NB4 (cell line): ENCODE results near the gene MLXIP.

Source experiments
- DNase-seq: peaks from one replicate; pipeline ENCODE4 v3.0.0; 2010; ENCODE audit warnings: low read depth
- H3K4me3 ChIP-seq: one replicate; pipeline ENCODE4 v1.5.1; 2011; ENCODE audit warnings: mild to moderate bottlenecking, low read depth, low read length, moderate library complexity
- MYC ChIP-seq: IDR thresholded peaks from 2 replicates; pipeline ENCODE4 v1.6.1; 2011; ENCODE audit warnings: low read depth, low read length
- POLR2A ChIP-seq: IDR thresholded peaks from 2 replicates; pipeline ENCODE4 v1.6.1; 2011; ENCODE audit warnings: mild to moderate bottlenecking; ENCODE audit not compliant: insufficient read length; ENCODE audit errors: extremely low read depth
- TF ChIP-seq, protein P1 (sequence below): IDR thresholded peaks from one replicate; pipeline ENCODE4 v1.5.1; 2012; ENCODE audit warnings: low read depth, low read length
- TF ChIP-seq, protein P2 (sequence below): IDR thresholded peaks from 2 replicates; pipeline ENCODE4 v1.6.1; 2011; ENCODE audit warnings: low read depth, low read length

The MLXIP gene

DNA sequence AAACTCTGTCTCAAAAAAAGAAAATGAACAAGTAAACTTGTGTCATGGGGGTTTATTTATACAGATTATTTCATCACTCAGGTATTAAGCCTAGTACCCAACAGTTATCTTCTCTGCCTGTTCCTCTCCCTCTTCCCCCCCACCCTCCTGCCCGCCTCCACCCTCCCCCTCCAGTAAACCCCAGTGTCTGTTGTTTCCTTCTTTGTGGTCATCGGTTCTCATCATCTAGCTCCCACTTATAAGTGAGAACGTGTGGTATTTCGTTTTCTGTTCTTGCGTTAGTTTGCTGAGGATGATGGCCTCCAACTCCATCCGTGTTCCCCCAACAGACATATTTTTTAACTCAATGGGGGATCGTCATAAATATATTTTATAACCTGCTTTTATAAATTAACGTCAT, 83.1 kb downstream of the MLXIP start:
- TF ChIP-seq POLR2A (no peak), MYC (no peak)
- TF ChIP-seq, protein P1, sequence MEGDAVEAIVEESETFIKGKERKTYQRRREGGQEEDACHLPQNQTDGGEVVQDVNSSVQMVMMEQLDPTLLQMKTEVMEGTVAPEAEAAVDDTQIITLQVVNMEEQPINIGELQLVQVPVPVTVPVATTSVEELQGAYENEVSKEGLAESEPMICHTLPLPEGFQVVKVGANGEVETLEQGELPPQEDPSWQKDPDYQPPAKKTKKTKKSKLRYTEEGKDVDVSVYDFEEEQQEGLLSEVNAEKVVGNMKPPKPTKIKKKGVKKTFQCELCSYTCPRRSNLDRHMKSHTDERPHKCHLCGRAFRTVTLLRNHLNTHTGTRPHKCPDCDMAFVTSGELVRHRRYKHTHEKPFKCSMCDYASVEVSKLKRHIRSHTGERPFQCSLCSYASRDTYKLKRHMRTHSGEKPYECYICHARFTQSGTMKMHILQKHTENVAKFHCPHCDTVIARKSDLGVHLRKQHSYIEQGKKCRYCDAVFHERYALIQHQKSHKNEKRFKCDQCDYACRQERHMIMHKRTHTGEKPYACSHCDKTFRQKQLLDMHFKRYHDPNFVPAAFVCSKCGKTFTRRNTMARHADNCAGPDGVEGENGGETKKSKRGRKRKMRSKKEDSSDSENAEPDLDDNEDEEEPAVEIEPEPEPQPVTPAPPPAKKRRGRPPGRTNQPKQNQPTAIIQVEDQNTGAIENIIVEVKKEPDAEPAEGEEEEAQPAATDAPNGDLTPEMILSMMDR: no peak
- TF ChIP-seq, protein P2, sequence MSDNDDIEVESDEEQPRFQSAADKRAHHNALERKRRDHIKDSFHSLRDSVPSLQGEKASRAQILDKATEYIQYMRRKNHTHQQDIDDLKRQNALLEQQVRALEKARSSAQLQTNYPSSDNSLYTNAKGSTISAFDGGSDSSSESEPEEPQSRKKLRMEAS: no peak
- no peak overlapping the region for H3K4me3 ChIP-seq
- no peak for DNase-seq

DNA sequence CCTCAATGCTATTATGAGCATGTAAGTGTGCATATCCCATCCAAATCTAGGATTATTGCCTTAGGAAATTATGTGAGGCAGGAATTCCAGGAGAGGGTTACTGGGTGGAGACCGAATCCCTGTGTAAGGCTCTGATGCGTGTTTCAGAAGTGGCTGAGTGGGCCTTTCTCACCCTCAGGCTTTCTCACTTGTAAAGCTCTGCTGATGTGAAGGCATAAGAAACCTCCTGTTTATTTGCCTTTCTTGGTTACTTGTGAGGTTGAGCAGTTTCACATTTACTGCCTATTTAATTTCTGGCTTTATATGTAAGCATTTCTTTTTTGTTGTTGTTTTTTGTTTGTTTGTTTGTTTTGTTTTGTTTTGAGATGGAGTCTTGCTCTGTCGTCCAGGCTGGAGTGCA, 84.4 kb downstream of the MLXIP start:
- no peak overlapping the region for H3K4me3 ChIP-seq
- no peak for DNase-seq
- TF ChIP-seq, protein P2: no peak
- TF ChIP-seq, protein P1: no peak
- TF ChIP-seq POLR2A (no peak), MYC (no peak)

DNA sequence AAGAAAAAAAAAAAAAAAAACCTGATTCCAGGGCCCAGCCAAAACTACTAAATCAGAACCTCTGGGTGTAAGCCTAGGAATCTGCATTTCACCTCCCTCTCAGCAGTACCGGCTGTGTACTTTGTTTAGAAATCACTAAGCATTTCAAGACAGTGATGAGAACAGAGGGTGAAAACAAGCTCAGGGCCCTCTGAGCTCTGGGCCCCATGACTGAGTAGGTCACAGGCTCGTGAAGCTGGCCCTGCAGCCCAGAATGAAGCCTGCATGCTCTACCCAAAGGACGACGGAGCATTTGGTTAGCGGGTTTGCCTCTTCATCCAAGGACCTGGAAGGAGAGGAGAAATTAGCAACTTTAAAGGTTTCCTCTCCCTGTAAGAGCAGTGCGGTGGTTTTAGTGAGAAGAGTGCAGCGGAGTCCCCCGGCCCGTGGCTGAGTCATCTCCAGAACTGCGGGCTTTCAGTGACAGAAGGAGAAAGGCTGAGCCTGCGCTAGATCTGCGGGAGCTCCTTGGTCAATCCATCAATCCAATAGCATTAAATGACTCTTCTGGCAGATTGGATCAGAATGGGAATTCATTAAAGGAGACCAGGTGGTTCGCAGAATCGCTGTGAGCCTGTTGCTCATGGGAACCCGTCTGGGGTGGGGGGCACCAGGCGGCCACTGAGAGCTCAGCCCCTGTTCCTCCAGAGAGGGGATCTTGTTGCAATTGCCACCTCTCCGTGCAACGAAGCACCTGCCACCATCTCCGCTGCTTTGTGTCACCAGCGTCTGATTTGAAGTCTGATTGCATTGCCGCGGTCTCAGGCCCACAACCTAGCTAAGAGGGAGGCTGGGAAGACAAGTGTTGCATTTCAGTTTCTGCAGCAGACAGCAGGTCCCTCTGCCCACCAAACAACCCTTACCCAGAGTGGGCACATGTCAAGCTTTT, 88.1 kb downstream of the MLXIP start:
- H3K4me3 ChIP-seq: no peak overlapping the region
- no peak for DNase-seq
- no peak for TF ChIP-seq POLR2A
- TF ChIP-seq, protein P1: no peak
- TF ChIP-seq MYC: no peak
- TF ChIP-seq, protein P2: no peak

DNA sequence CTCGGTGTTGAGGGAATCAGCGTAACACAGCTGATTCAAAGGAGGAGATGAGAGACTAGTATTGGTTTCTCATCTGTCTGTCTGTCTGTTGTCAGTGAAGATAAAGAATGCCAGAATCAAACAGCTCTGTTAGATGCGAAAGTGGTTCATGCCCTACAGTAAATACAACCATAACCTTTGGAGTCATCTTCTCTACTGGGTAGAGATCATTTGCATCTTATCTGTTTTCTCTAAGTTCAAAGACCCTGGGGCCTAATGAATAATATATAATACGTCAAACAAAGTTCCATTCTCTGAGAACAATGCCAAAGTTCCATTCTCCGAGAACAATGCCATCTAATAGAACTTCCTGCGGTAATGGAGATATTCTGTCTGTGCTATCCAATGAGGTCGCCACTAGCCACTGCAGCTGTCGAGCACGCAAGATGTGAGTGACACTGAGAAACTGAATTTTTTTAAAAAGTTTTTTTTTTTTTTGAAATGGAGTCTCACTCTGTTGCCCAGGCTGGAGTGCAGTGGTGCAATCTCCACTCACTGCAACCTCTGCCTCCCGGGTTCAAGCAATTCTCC, 88.9 kb downstream of the MLXIP start:
- no peak overlapping the region for H3K4me3 ChIP-seq
- TF ChIP-seq, protein P2: no peak

DNA sequence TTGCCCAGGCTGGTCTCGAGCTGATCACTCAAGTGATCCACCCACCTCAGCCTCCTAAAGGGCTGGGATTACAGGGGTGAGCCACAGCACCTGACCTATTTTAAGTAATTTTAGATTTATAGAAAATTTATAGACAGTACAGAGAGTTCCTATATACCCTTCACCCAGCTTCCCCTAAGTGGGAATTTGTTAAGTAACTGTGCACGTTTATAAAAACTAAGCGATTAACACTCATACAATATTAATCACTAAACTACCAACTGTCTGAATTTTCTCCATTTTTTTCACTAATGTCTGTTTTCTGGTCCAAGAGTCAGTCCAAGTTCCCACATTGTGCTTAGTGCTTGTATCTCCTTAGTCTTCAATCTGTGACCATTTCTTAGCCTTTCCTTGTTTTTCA, 89.9 kb downstream of the MLXIP start:
- TF ChIP-seq, protein P2: no peak
- TF ChIP-seq POLR2A (no peak), MYC (no peak)
- TF ChIP-seq, protein P1: no peak
- no peak for DNase-seq
- H3K4me3 ChIP-seq: no peak overlapping the region

More for the DNA sequence above, 88.9 kb downstream of the MLXIP start:
- DNase-seq: no peak

DNA sequence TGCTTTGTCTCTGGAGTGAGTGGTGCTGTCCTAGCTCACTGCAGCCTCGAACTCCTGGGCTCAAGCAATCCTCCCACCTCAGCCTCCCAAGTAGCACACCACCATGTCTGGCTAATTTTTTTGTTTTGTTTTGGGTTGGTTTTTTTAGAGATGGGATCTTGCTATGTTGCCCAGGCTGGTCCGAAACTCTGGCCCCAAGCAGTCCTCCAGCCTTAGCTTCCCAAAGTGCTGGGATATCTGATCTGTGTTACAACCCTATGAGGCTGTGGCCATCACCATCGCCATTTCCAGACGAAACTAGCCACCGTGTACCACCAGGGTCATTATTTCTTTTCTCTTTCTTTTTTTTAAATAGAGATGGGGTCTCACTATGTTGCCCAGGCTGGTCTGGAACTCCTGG, 92.8 kb downstream of the MLXIP start:
- no peak overlapping the region for H3K4me3 ChIP-seq
- TF ChIP-seq POLR2A: no peak
- no peak for TF ChIP-seq MYC
- TF ChIP-seq, protein P1: no peak
- TF ChIP-seq, protein P2: no peak
- DNase-seq: no peak
